NCI-H460 (cell line): ENCODE data around the gene DUSP22. TPM values are rescaled to one million over a fixed set of nuclear protein-coding genes. Genes with fewer than 3 reads are reported as not detected.
"Not testable (repeated sequence)": the region's sequence is repeated elsewhere in the genome, so short reads cannot be mapped to it uniquely, and the experiment has no call there.

ENCODE experiments used
- DNase-seq: peaks from one replicate; pipeline ENCODE4 v3.0.0-alpha.2; 2016; ENCODE audit warnings: low read depth; ENCODE audit errors: extremely low read depth
- total RNA-seq: library from RNA; depleted of rRNA; stranded (reverse); fragments of >200 nt; shearing (Covaris generic); gene quantifications from 2 replicates; pipeline ENCODE4 v1.2.3, GENCODE V29; 2014

The DUSP22 gene
- total RNA-seq, 1 experiment from 2014 or later, result 48.4 TPM

GRCh38 chr6:361411-362132 is 69.3 kb downstream of the DUSP22 start:
- DNase-seq, result no peak

- no peak for DNase-seq
These were observed 70.1 kb downstream of the DUSP22 start for GRCh38 chr6:362231-362923.

GRCh38 chr6:362924-363249 is 70.6 kb downstream of the DUSP22 start:
- DNase-seq, result no peak

GRCh38 chr6:363291-363690 is 71.0 kb downstream of the DUSP22 start:
- DNase-seq, result no peak

- no peak for DNase-seq
These were observed 71.6 kb downstream of the DUSP22 start for GRCh38 chr6:363909-364308.

DNA sequence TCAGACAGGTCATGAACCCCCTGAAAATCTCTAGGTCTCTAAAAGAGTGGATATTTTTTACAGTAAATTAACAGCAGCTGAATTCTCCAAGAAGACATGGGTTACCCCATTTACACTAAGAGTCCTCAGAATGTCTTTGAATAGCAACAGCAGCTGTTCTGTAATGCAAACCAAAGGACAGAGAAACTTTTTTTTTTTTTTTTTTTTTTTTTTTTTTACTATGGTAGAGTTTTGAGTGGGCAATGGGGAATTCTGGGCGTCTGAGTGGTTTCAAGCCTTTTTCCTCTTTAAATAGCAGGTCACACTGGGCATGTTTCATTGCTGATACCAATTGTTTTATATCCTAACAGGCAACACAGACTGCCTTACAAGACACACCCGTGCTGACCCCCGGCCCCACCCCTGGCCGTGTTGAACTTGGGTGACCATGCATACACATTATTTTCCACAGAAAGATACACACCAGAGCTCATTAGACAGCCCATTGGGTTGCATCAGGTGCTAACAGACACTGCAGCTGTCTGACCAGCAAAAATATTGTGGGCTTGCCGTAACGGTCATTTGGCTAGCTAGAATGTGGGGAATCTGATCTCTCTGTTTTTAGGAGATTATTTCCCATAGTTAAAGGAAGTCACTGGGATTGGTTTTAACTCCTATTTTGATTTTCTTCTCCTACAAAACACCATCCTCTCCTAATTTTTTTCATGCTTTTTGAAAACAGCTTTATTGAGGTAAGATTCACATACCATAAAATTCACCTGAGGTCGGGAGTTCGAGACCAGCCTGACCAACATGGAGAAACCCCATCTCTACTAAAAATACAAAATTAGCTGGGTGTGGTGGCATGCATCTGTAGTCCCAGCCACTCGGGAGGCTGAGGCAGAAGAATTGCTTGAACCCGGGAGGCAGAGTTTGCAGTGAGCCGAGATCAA is 72.6 kb downstream of the DUSP22 start:
- DNase-seq, result no peak

GRCh38 chr6:365835-366234 is 73.5 kb downstream of the DUSP22 start:
- no peak for DNase-seq

DNA sequence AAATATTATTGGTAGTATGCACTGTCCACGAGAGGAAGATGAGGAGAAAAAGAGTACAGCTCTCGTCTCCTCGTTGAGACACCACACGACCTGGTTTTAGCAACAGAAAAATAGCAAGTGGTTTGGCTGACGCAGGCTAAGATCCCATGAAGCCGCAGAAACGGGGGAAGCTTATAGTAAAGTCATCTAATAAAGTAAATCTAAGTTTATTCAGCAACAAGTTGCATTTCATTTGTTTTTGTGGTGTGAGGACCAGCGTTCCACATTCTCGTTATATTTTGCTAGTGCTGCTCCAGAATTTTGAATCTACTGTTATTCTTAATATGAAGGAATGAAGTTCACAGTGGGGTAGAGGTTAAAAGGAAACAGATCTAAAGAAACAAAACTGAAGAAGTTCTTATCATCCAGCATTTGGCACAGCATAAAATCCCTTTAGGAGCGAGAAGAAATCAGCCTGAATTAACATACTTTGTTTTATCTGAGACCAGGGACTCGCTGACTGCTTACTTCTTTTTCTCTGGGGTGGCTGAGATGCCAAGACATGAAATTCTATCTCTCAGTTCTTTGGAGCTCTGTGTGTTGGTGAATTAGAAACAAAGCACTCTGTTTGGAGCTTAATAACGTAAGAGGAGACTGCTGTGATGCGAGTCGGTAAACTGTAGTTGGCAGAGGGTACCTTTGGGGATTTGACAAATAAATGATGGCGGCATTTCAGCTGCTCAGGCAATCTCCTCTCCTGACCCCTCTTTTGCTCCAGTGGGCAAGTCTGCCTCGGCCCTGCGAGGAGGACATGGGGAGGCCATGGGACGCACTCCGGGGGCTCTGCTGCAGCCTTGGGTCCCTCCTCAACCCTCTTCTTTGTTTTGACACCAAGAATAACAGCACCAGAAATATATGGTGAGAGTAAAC is 74.4 kb downstream of the DUSP22 start:
- no peak for DNase-seq

DNA sequence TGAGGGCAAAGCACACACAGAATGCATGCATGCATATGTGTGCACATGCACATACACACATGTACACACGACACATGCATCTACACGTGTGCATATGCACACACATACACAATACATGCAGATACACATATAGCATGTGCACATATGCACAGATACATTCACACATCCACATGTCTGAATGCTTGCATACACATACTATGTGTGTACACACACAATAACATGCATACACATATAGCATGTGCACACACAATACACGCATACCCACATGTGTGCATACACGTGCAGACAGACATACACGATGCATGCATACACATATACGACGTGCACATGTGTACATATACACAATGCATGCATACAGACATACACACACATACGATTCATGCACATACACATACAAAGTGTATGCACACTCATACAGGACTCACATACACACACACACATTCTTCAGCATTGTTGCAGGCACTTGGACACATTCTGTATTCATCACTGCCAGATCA is 75.1 kb downstream of the DUSP22 start:
- DNase-seq, result no peak

DNA sequence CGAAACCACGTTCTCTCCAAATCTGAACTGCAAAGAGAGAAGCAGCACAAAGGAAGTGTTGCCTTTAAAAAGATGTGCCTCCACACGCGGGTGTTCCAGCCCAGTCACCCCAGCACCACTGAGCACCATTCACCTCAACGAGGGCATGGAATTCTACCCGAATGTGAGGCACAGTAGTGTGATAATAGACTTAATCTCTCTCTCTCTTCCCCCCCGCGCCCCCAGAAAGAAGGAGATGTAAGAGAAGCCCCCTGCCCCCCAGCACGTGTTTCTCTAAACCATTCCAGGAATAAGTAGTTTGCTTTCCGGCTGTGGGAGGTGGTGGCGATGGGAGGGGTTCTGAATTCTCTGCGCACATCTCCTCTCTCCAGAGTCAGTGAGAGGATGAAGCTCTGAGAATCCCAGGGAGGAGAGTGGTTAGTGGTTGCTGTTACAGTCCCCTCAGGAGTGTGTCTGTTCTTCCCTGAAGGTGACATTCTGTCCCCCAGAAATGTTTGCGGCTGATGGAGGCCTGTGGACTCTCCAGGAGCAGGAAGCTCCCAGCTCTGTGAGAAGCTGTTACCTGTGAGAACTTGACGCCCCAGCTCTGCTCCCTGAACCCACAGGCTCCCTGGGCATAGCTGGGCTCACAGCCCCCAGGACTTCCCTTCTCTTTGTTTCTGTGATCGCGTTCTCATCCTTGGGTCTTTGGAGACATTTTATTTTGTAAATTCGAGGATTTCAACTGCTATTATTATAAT is 75.8 kb downstream of the DUSP22 start:
- DNase-seq, result no peak

DNA sequence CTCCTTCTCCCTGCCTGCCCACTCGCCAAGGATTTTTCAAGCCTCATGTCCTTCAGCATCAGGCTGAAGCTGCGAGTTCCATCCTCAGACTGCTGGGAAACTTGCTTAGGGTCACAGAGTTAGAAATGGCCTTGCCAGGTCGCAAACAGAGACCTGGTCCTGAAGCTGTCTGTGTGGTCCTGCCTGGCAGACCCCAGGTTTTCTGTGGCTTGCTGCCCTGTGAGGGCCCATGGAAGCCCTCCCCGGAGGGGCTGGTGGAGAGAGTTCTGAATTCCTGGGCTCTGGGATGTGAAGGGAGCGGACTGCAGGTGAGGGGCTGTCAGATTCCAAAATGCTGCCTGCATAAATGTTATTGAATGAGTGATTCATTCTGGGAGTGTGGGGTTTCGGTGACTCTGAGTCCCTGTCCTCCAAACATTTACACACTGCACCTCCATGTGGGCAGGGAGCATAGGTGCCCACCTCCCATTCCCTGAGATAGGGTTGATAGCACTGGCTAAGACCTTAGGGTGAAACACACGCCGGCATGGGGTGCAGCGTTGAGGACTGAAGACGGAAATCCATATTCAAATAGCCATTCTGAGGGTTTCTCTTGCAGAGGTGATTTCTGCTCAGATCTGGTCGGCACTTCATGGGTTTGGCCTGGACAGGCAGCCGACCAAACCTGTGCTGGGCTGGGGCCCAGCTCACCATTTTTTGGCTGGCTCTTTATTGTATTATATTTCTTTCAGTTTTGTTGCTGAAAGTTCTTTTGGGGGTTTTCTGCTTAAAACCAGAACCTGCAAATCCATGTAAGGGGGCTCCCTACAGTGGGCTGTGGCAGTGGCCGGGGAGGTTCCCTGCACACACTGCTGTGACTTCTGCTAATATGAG is 77.5 kb downstream of the DUSP22 start:
- DNase-seq, result no peak

DNA sequence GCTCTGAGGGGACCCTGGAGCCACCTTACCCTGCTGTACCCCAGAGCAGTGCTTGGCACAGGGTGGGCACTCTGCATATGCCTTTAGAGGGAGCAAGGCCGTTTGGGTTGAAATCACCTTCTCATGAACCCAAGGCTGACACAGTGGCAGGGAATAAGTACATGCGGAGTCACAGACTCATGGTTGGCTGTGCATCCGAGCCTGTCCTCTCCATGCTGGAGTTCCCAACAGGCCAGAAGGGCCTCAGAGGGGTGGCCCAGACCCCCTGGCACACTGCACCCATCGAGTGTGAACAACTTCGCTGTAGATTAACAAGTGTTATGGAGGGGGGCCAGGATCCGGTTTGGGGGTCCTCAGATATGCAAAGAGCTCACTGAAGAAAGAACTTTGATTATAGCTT is 78.3 kb downstream of the DUSP22 start:
- DNase-seq, result no peak

DNA sequence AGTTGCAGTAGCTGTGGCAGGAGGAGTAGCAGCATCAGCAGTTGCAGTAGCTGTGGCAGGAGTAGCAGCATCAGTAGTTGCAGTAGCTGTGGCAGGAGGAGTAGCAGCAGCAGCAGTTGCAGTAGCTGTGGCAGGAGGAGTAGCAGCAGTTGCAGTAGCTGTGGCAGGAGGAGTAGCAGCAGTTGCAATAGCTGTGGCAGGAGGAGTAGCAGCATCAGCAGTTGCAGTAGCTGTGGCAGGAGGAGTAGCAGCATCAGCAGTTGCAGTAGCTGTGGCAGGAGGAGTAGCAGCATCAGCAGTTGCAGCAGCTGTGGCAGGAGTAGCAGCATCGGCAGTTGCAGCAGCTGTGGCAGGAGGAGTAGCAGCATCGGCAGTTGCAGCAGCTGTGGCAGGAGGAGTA is 79.6 kb downstream of the DUSP22 start:
- not testable (repeated sequence) for DNase-seq

- no peak for DNase-seq
These were observed 80.1 kb downstream of the DUSP22 start for GRCh38 chr6:372336-372911.

DNA sequence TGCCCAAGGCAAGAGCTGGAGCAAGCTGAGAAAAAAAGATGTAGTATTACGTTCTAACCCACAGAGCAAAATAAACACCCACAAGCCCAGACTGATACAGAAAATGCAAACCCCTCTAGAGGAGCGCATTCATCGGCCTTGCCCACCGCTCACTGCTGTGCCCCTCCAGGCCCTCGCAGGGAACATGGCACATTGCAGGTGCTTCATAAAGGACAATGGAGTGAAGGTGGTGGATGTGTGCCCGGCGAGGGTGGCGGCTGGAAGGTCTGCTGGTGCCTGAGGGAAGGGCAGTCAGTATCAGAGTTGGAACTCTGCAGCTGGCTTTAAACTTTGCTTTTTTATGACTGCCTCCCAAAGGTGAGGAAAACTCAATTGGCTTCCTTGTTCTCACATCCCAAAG is 80.7 kb downstream of the DUSP22 start:
- no peak for DNase-seq

- DNase-seq, result no peak
These were observed 81.8 kb downstream of the DUSP22 start for GRCh38 chr6:373773-374724.

DNA sequence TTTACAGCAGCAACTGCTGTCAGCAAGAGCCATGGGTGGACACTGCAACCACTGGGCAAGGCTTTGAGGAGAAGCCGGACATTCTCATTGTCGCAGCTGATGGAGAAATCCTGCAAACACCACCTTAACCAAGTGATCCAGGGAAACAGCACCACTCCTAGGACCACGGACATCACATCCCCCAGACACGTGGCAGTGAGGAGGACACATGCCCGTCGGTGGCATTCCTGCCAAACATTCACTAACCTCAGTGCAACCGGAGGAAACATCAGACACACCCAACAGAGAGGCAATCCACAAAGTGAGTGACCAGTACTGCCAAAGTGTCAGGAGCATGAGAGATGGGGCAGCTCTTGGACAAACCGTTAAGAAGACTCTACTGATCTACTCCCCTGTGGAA is 82.7 kb downstream of the DUSP22 start:
- DNase-seq, result no peak
